Naive thymus-derived CD4-positive, alpha-beta T cell (primary cell): ENCODE measurements around the gene CDH13. TPM values are rescaled to one million over a fixed set of nuclear protein-coding genes. Genes with fewer than 3 reads are reported as not detected.
A peak's percentile ranks its signal among the peaks of the same experiment; 100 is the strongest.

Experiments
- ATAC-seq: fragments of 150-1000 bp; cut with Tn5 transposase; 2 replicates; pipeline ENCODE4 v1.10.0; 2021; ENCODE audit warnings: mild to moderate bottlenecking, moderate library complexity
- CTCF ChIA-PET: fragments of 350-600 bp; sonication (Branson Sonifier 250); formaldehyde crosslinking; loops from one replicate; lab custom pipeline; 2021; ENCODE audit warnings: antibody characterized with exemption; lab: Charles Lee
- POLR2A ChIA-PET: fragments of 350-600 bp; sonication (Branson Sonifier 250); formaldehyde crosslinking; loops from one replicate; lab custom pipeline; 2021; ENCODE audit warnings: antibody characterized with exemption, inconsistent platforms; lab: Charles Lee
- DNase-seq, 9 donors: peaks; one replicate each; pipeline versions ENCODE4 v3.0.0 to v3.0.0-alpha.2; 2020 to 2022; ENCODE audit warnings: mixed read lengths in 1 of 9
- H3K27ac ChIP-seq: one replicate; pipeline ENCODE4 v1.7.0; 2013; ENCODE audit warnings: mild to moderate bottlenecking, low read depth, low read length, moderate library complexity
- H3K27me3 ChIP-seq, 2 donors: one replicate each; pipeline ENCODE4 v1.7.0; 2013; ENCODE audit warnings: low read length in 2 of 2, mild to moderate bottlenecking in 2 of 2, moderate library complexity in 2 of 2; ENCODE audit not compliant: control insufficient read depth in 2 of 2, insufficient read depth in 2 of 2
- H3K36me3 ChIP-seq, 3 experiments: 1 replicate in 2 of 3; 2 replicates in 1 of 3; pipeline ENCODE4 v1.7.0; 2013; ENCODE audit warnings: low read length in 3 of 3, mild to moderate bottlenecking in 3 of 3, moderate library complexity in 1 of 3; ENCODE audit not compliant: insufficient read depth in 3 of 3, control insufficient read depth in 2 of 3
- H3K4me1 ChIP-seq, 2 donors: one replicate each; pipeline ENCODE4 v1.7.0; 2013; ENCODE audit warnings: low read length in 2 of 2, mild to moderate bottlenecking in 2 of 2, moderate library complexity in 1 of 2; ENCODE audit not compliant: control insufficient read depth in 2 of 2, insufficient read depth in 2 of 2
- H3K4me3 ChIP-seq: 2 replicates; pipeline ENCODE4 v1.7.0; 2013; ENCODE audit warnings: mild to moderate bottlenecking, low read length
- H3K9me3 ChIP-seq, 3 experiments: 1 replicate in 2 of 3; 2 replicates in 1 of 3; pipeline ENCODE4 v1.7.0; 2013; ENCODE audit warnings: low read length in 3 of 3; ENCODE audit not compliant: control insufficient read depth in 2 of 3
- H3K27ac Mint-ChIP-seq, 9 donors: one replicate each; pipeline ENCODE4 v1.8.0; 2020 to 2022; ENCODE audit warnings: mixed read lengths in 9 of 9, mild to moderate bottlenecking in 8 of 9, moderate library complexity in 5 of 9, inconsistent platforms in 2 of 9
- H3K27me3 Mint-ChIP-seq, 5 donors: one replicate each; pipeline ENCODE4 v1.8.0; 2021 to 2022; ENCODE audit warnings: mixed read lengths in 5 of 5, mild to moderate bottlenecking in 1 of 5
- H3K36me3 Mint-ChIP-seq, 5 donors: one replicate each; pipeline ENCODE4 v1.8.0; 2020 to 2022; ENCODE audit warnings: mixed read lengths in 5 of 5, mild to moderate bottlenecking in 3 of 5, inconsistent platforms in 1 of 5
- H3K4me1 Mint-ChIP-seq, 7 donors: one replicate each; pipeline ENCODE4 v1.8.0; 2020 to 2022; ENCODE audit warnings: mixed read lengths in 7 of 7, mild to moderate bottlenecking in 3 of 7, inconsistent platforms in 1 of 7
- H3K4me3 Mint-ChIP-seq, 10 donors: one replicate each; pipeline ENCODE4 v1.8.0; 2020 to 2022; ENCODE audit warnings: mild to moderate bottlenecking in 10 of 10, mixed read lengths in 10 of 10, moderate library complexity in 6 of 10, inconsistent platforms in 2 of 10
- H3K9me3 Mint-ChIP-seq, 11 donors: one replicate each; pipeline ENCODE4 v1.8.0; 2020 to 2022; ENCODE audit warnings: mixed read lengths in 11 of 11, mild to moderate bottlenecking in 4 of 11, inconsistent platforms in 1 of 11, moderate library complexity in 1 of 11
- intact Hi-C, 2 donors: fragments of 100-400 bp; cut with micrococcal nuclease; formaldehyde crosslinking; loops; one replicate each; pipeline ENCODE4 v1.15.1; 2023
- polyA plus RNA-seq, 2 donors: library from polyadenylated mRNA; unstranded; fragments of 300-500 nt; fragmentation: Illumina TruSeq; gene quantifications; one replicate each; pipeline ENCODE4 v1.2.3, GENCODE V29; 2021
- total RNA-seq, 6 experiments: library from RNA in 5 of 6; stranded (reverse) in 5 of 6; gene quantifications; 1 replicate in 5 of 6; 2 replicates in 1 of 6; pipeline ENCODE4 v1.2.3 and lab custom pipeline; 2021 to 2026

CDH13 gene
- total and polyA plus RNA-seq, 7 experiments from 2014 or later = not detected

DNA sequence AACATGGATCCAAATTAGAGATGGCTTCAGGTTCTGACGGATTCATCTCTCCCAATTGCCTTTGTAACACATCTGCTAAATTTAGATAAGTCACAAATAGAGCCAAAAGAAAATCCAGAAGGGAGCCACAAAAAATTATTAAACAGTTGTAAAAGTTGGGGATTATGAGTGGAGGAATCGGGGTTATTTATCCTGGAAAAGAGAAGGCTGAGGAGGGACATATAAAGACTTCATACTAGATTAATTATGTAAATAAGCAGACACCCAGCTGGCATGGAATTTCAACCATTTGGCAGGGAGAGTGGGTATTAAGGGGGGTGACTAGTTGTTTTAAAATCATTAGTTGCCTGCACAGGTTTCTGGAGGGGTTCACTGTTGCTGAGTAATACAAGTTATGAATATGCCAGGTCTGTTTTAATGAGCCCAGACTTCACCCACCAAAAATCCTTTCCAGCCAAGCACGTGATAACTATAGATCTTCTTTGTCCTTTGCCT is 89.6 kb downstream of the CDH13 start:
- no peak overlapping the region for H3K4me3 Mint-ChIP-seq
- no peaks in the 10 kb centered on the region for H3K36me3 ChIP-seq
- peaks cover 0 to 4% (median 0%) of the 10 kb centered on the region in 11 donors for H3K9me3 Mint-ChIP-seq
- H3K27ac Mint-ChIP-seq = no peak overlapping the region
- peaks cover 0 to 4% (median 0%) of the 10 kb centered on the region in 5 donors for H3K36me3 Mint-ChIP-seq
- no peaks in the 10 kb centered on the region for H3K4me1 ChIP-seq
- peaks cover 0 to 14% (median 4%) of the 10 kb centered on the region in 5 donors for H3K27me3 Mint-ChIP-seq
- H3K4me3 ChIP-seq = no peak overlapping the region
- POLR2A ChIA-PET = no interaction called here
- intact Hi-C loops = loop anchor here in 1 of 2 donors (5.0 kb wide), 1 partner anchor 454 kb away; no protein-coding TSS in a partner anchor
- H3K9me3 ChIP-seq = no peaks in the 10 kb centered on the region
- no peak for DNase-seq
- CTCF ChIA-PET = no interaction called here
- H3K4me1 Mint-ChIP-seq = peaks cover 0 to 4% (median 0%) of the 10 kb centered on the region in 7 donors
- ATAC-seq = no peak
- no peak overlapping the region for H3K27ac ChIP-seq
- no peaks in the 10 kb centered on the region for H3K27me3 ChIP-seq

GRCh38 chr16:82720414-82720813 is 93.6 kb downstream of the CDH13 start:
- CTCF ChIA-PET = interaction anchor here (1.2 kb wide), 1 partner anchor 36 kb away, joined by 3 read pairs; no protein-coding TSS in a partner anchor
- Mint-ChIP-seq H3K4me3 (no peak overlapping the region), H3K27ac (peak overlapping the region in 1 of 9 donors; percentile 23), H3K27me3 (peaks cover 0 to 17% (median 4%) of the 10 kb centered on the region in 5 donors), H3K9me3 (peaks cover 0 to 4% (median 1%) of the 10 kb centered on the region in 11 donors), H3K4me1 (peaks cover 0 to 4% (median 0%) of the 10 kb centered on the region in 7 donors), H3K36me3 (peaks cover 0 to 4% (median 0%) of the 10 kb centered on the region in 5 donors)
- no peak for ATAC-seq
- no peak for DNase-seq
- Histone ChIP-seq H3K27ac (no peak overlapping the region), H3K4me1 (no peaks in the 10 kb centered on the region), H3K36me3 (no peaks in the 10 kb centered on the region), H3K9me3 (no peaks in the 10 kb centered on the region), H3K4me3 (no peak overlapping the region), H3K27me3 (no peaks in the 10 kb centered on the region)
- POLR2A ChIA-PET = no interaction called here
- intact Hi-C loops = no loop called here

DNA sequence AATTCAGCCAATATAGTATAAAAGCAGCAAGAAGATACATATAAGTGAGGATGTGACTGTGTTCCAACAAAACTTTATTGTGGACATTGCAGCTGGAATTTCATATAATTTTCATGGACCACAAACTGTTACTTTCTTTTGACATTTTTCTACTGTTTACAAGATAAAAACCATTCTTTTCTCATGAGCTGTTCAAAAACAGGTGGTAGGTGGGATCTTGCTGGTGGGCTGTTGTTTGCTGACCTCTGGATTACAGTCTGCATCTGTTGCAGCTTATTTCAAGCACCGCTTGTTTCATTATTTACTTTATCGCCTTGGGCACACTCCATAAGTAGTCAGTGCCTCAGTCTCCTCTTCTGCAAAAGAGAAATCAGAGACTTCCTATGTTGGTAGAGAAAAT is 99.5 kb downstream of the CDH13 start:
- POLR2A ChIA-PET = no interaction called here
- H3K9me3 Mint-ChIP-seq = peaks cover 0 to 12% (median 1%) of the 10 kb centered on the region in 11 donors

GRCh38 chr16:82728901-82729300 is 102.1 kb downstream of the CDH13 start:
- Mint-ChIP-seq H3K4me1 (peaks cover 0 to 8% (median 0%) of the 10 kb centered on the region in 7 donors), H3K27ac (no peak overlapping the region), H3K4me3 (no peak overlapping the region), H3K9me3 (peaks cover 0 to 12% (median 0%) of the 10 kb centered on the region in 11 donors), H3K27me3 (peaks cover 0 to 10% (median 5%) of the 10 kb centered on the region in 5 donors), H3K36me3 (peaks cover 0 to 5% (median 0%) of the 10 kb centered on the region in 5 donors)
- Histone ChIP-seq H3K27me3 (no peaks in the 10 kb centered on the region), H3K36me3 (no peaks in the 10 kb centered on the region), H3K9me3 (no peaks in the 10 kb centered on the region), H3K27ac (no peak overlapping the region), H3K4me1 (no peaks in the 10 kb centered on the region), H3K4me3 (no peak overlapping the region)
- CTCF ChIA-PET = interaction anchor here (0.7 kb wide), 1 partner anchor 266 kb away, joined by 4 read pairs; no protein-coding TSS in a partner anchor
- intact Hi-C loops = no loop called here
- no peak for DNase-seq
- POLR2A ChIA-PET = no interaction called here
- ATAC-seq = no peak

More for the DNA sequence above, 99.5 kb downstream of the CDH13 start:
- peaks cover 0 to 5% (median 0%) of the 10 kb centered on the region in 5 donors for H3K36me3 Mint-ChIP-seq
- intact Hi-C loops = no loop called here
- no peak overlapping the region for H3K27ac ChIP-seq
- no peaks in the 10 kb centered on the region for H3K27me3 ChIP-seq
- H3K27ac Mint-ChIP-seq = no peak overlapping the region
- no peaks in the 10 kb centered on the region for H3K36me3 ChIP-seq
- ATAC-seq (no peak), DNase-seq (no peak)
- peaks cover 0 to 8% (median 0%) of the 10 kb centered on the region in 7 donors for H3K4me1 Mint-ChIP-seq
- H3K4me1 ChIP-seq = no peaks in the 10 kb centered on the region
- H3K9me3 ChIP-seq = no peaks in the 10 kb centered on the region
- CTCF ChIA-PET = no interaction called here
- no peak overlapping the region for H3K4me3 Mint-ChIP-seq
- H3K4me3 ChIP-seq = no peak overlapping the region
- peaks cover 0 to 6% (median 3%) of the 10 kb centered on the region in 5 donors for H3K27me3 Mint-ChIP-seq

DNA sequence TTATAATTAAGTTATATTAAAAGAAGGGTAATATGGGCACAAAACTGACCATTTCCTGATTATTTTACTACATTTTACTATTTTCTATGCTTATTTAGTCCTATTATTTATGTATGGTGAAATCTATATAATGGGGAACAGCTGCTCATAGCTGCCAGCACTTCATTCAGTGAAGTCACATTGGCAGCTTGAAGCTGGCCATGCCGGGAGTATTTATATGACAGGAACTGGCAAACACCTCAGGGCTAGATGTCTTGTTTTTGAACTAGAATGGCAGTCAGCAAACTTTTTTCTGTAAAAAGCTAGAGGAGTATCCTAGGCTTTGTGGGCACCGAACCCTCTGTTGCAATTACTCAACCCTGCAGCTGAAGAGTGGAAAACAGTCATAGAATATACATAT is 104.1 kb downstream of the CDH13 start:
- H3K27me3 Mint-ChIP-seq = peaks cover 0 to 10% (median 6%) of the 10 kb centered on the region in 5 donors
- no peak for ATAC-seq

DNA sequence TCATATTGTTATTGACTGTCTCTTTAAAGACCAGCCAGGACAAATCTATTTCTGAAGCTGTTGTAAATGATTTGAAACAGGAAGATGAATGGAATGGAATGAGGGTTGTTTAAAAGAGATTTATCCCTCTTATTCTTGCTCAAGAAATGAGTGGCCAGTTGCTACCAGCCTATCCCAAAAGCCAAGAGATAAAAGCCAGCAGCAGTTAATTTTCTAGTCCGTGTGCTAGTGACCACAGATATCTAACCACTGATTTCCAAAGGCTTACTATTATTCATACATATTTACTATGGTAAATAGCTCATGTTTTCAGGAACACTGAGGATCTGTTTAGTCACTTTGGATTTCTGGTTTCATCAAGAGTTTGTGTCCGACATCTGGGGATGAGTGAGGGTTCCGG is 105.7 kb downstream of the CDH13 start:
- Histone ChIP-seq H3K4me1 (no peaks in the 10 kb centered on the region), H3K36me3 (no peaks in the 10 kb centered on the region), H3K27ac (no peak overlapping the region), H3K9me3 (no peaks in the 10 kb centered on the region), H3K4me3 (no peak overlapping the region), H3K27me3 (no peaks in the 10 kb centered on the region)
- Mint-ChIP-seq H3K4me1 (peaks cover 0 to 8% (median 0%) of the 10 kb centered on the region in 7 donors), H3K27me3 (peaks cover 0 to 7% (median 7%) of the 10 kb centered on the region in 5 donors), H3K9me3 (peaks cover 0 to 12% (median 0%) of the 10 kb centered on the region in 11 donors), H3K36me3 (peaks cover 0 to 5% (median 0%) of the 10 kb centered on the region in 5 donors), H3K4me3 (no peak overlapping the region), H3K27ac (no peak overlapping the region)
- ChIA-PET POLR2A (no interaction called here), CTCF (no interaction called here)
- ATAC-seq = no peak
- intact Hi-C loops = no loop called here
- no peak for DNase-seq

More for the DNA sequence above, 104.1 kb downstream of the CDH13 start:
- DNase-seq = no peak
- POLR2A ChIA-PET = no interaction called here
- H3K4me1 Mint-ChIP-seq = peaks cover 0 to 8% (median 0%) of the 10 kb centered on the region in 7 donors
- Histone ChIP-seq H3K9me3 (no peaks in the 10 kb centered on the region), H3K27me3 (no peaks in the 10 kb centered on the region), H3K4me1 (no peaks in the 10 kb centered on the region), H3K27ac (no peak overlapping the region), H3K4me3 (no peak overlapping the region), H3K36me3 (no peaks in the 10 kb centered on the region)
- H3K4me3 Mint-ChIP-seq = no peak overlapping the region
- CTCF ChIA-PET = no interaction called here
- intact Hi-C loops = no loop called here
- H3K9me3 Mint-ChIP-seq = peaks cover 0 to 12% (median 0%) of the 10 kb centered on the region in 11 donors
- no peak overlapping the region for H3K27ac Mint-ChIP-seq
- peaks cover 0 to 5% (median 0%) of the 10 kb centered on the region in 5 donors for H3K36me3 Mint-ChIP-seq

- CTCF ChIA-PET = no interaction called here
- ATAC-seq = no peak
- Histone ChIP-seq H3K4me3 (no peak overlapping the region), H3K27ac (no peak overlapping the region), H3K4me1 (no peaks in the 10 kb centered on the region), H3K27me3 (no peaks in the 10 kb centered on the region), H3K9me3 (no peaks in the 10 kb centered on the region), H3K36me3 (no peaks in the 10 kb centered on the region)
- Mint-ChIP-seq H3K27me3 (peaks cover 0 to 16% (median 7%) of the 10 kb centered on the region in 5 donors), H3K4me3 (no peak overlapping the region), H3K27ac (no peak overlapping the region), H3K36me3 (peaks cover 0 to 2% (median 0%) of the 10 kb centered on the region in 5 donors), H3K4me1 (no peaks in the 10 kb centered on the region), H3K9me3 (peaks cover 0 to 4% (median 0%) of the 10 kb centered on the region in 11 donors)
- POLR2A ChIA-PET = no interaction called here
- intact Hi-C loops = no loop called here
- DNase-seq = no peak
Measured at GRCh38 chr16:82735186-82735585, 108.4 kb downstream of the CDH13 start.
